Medulla oblongata (tissue), 1 donor: ENCODE data around the gene PNPLA2.

Source experiments
- DNase-seq: peaks from one replicate; pipeline ENCODE4 v3.0.0-alpha.2; 2015; ENCODE audit errors: extremely low spot score

PNPLA2 gene

DNA sequence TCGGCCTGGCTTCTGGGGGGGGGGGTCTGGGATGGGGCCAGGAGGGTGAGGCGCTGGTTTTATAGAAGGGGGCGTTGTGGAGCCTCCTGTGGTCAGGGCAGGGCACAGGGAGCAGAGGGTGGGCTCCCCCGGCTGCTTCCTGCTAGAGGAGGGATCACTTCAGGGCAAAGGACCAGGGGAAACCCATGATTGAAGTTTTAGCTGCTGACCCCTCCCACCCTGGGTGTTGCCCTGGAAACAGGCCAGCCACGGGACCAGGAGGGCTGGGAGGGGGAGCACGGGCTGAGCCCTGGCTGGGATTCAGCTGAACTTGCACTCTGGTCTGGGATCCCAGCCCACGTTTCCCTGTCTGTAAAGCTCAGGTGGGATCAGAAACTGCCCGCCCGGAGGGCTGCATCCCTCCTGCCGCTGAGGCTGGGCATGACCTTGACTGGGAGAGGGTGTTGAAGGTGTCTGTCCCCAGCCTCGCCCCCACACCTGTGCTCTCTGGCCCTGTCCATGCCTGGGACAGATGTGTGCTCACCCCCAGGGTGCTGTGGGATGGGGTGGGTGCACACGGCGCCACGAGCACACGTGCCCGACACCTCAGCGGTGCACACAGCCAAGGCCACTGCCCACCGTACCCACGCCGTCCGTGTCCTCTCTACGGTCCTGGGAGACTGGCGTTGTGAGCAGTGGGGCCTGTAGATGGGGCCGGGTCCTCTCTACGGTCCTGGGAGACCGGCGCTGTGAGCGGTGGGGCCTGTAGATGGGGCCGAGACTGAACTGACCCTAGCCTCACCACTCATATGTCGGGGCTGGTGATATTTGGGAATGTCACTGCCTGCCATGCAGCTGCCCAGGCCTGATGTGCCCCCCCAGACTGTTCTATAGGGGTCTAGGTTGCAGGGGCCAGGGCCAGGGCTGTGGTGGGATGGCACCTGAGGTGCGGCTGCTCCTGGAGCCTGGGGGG lies 26.3 kb downstream of the PNPLA2 start:
- DNase-seq, result peak; percentile 68

DNA sequence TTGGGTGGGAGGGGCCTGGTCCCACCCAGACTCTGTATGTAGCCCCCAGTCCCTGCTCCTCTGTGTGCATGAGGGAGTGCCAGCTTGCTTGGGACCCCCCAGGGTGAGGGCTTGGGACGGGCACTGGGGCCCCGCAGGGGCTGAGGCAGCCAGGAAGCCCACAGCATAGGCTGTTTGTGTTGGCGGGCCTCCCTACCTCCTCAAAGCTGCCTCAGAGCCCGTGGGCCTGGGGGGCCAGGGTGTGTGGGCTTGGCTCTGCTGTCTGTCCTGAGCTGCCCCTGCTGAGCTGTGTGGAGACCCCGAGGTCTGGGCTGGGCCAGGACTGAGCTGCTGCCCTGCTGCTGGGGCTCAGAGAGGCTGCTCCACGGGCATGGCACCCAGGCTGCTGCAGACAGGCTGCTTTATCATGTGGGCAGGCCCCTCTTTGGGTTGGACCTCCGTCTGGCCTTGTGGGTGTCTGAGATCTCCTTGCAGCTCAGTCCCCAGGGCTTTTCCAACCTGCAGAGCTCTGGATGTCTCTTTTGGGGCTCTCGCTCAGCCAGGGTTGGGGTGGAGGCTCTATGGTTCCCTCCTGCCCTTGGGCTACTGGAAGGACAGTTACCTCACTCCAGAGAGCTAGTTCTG lies 27.3 kb downstream of the PNPLA2 start:
- no peak for DNase-seq

GRCh38 chr11:846496-847098 lies 27.9 kb downstream of the PNPLA2 start:
- no peak for DNase-seq

DNA sequence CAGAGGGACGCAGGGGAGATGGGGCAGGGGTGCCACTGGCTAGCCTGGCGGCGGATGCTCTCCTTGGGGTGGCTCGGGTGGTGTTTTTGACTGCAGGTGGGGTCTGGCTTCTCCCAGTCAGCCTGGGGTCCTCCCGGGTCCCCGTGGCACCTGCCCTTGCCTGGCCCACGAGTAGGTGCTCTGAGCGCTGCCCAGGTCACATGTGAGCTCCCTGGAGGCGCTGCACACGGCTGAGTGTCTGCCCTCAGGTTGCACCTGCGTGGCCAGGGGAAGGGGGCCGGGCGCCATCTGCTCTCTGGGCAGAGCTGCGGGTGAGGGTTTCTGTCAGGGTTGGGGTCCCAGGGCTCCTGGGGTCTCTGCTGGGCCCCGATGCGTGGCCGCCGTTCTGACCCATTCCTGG lies 29.2 kb downstream of the PNPLA2 start:
- DNase-seq, result no peak

- peak; percentile 27 for DNase-seq
Measured at GRCh38 chr11:848380-848931, 29.7 kb downstream of the PNPLA2 start.

GRCh38 chr11:849104-849824 lies 30.6 kb downstream of the PNPLA2 start:
- DNase-seq, result no peak

GRCh38 chr11:849951-850774 lies 31.4 kb downstream of the PNPLA2 start:
- DNase-seq, result no peak

GRCh38 chr11:850775-851763 lies 32.4 kb downstream of the PNPLA2 start:
- peak; percentile 53 for DNase-seq

GRCh38 chr11:852762-853161 lies 34.0 kb downstream of the PNPLA2 start:
- DNase-seq, result no peak

DNA sequence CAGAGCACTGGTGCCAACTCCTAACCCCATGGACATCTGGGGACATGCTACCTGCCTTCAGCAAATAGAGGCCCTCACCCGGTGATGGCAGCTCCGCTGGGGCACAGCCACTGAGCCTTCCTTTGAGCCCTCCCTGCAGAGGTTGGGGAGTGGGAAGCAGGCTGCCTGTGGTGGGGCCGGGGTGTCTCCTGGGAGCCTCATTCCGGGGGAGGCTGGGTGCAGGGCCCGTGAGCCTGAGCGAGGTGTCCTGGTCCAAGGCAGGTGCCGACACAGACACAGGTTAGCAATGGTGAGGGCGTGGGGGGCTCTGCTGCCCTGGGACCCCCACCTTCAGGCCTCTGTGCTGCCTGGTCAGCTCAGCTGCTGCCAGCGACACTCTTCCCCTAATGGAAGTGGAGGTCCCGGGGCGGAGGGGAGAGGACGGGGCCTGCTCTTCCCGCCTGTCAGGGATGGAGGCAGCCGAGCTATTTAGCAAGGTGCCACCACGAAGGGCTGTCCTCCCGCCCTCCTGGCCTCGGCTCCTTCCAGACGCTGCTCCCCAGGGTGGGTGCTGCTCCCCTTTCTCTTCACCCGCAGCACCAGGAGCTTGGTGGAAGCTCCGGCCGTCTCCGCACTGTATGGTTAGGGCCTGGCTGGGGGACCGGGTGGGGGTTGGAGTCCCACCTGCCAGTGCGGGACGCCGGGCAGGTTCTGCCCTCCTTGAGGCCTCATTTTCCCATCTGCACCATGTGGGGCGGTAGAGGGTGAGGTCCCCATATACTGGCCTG lies 35.2 kb downstream of the PNPLA2 start:
- DNase-seq, result no peak

DNA sequence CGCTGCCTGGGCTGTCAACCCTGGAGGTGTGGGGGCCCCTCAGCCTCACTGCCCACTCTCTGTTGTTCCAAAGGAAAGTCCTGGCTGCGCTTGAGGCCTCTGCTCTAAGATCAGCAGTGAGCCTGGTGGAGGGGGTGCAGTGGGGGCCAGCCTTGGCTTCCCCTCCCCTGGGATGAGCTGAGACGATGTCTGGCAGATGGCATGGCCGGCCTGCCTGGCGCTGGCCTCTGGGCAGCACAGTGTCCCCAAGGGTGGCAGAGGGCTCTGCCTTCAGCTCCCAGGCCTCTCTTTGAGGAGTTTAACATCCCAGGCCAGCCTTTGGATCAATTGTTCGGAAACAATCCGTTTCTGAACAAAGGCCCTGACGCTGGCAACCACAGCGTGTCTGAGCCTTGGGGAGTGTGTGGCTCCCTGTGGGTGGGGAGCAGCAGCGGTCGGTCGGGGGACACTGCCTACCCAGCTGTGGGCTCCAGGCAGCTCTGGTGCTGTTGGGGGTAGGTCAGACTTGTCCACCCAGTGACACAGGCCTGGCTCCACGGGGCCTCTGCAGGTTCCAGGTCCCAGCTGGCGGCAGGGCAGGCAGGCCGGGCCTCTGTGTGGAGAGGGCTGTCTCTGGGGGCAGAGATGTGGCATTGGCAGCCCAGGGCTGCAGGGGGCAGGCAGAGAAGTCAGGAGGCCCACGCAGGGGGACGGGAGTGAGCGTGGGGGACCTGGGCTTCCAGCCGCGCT lies 36.1 kb downstream of the PNPLA2 start:
- DNase-seq, result no peak

DNA sequence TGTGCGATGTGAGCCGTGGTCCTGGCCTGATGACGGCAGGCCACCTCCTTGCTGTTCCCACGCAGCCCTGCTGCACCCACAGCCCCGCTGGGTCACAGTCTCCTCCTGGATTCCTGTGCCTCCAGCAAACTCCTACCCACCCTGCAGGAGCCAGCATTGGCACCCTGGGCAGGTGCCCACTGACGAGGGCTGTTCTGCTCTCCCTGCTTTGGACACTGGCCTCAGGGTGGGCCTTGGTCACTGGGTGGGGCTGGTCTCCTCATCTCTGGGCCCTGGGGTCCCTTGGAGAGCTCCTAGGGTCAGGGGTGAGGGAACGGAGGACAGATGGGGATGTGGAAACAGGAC lies 36.6 kb downstream of the PNPLA2 start:
- no peak for DNase-seq

GRCh38 chr11:855796-856195 lies 37.1 kb downstream of the PNPLA2 start:
- DNase-seq, result no peak

DNA sequence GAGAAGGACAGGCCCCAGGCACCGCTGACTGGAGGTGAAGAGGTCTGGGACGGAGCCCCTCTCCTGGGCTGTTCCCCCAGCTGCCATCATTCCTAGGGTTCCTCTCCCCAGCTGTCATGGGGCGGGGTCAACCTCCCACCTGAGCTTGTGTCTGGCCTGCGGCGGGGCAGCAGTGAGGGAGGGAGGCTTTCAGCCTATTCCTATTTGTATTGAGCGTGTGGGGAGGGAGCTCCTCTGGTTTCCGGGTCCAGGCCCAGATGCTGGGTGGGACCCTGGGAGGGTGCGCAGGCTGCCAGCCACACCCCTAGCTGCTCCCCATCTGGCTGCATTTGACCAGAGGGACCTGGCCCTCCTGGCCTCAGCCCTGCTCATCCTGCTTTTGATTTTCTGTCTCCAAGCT lies 37.7 kb downstream of the PNPLA2 start:
- no peak for DNase-seq

DNA sequence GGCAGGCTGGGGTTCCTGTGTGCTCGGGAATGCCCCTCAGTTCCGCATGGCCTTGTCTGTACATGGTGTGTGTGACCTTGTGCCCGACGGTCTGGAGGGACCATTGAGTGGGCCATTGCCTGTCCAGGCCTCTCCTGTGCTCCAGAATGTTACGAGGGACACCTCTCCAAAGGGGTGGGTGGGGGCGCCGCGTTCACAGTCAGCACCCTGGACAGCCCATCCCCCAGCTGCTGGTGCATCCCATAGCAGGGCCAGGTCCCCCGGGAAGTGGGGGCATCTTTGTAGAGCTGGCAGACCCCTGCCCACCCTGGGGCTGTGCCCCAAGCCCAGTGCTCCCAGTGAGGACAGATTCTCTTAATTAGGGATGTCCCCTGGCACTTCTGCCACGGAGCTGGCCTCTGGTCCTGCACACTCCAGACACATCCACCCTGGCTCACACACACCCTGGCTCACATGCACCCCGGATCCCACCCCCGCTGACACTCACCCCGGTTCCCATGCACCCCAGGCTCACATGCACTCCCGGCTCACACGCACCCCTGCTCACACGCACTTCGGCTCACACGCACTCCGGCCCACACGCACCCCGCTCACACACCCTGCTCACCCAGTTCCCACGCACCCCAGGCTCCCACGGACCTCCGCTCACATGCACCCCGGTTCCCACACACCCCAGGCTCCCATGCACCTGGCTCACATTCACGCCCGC lies 39.5 kb downstream of the PNPLA2 start:
- no peak for DNase-seq

DNA sequence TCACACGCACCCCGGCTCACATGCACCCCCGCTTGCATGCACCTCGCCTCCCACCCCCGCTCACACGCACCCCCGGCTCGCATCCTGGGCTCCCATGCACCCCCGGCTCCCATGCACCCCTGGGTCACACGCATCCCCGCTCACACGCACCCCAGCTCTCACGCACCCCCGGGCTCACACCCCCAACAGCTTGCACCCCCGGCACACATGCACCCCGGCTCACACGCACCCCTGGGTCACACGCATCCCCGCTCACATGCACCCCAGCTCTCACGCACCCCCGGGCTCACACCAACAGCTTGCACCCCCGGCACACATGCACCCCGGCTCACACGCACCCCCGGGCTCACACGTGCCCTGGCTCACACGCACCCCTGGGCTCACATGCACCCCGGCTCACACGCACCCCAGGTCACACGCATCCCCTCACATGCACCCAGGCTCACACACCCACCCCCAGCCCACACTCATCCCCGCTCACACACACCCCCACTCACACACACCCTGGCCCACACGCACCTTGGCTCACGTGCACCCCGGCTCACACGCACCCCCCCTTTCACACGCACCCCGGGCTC lies 40.1 kb downstream of the PNPLA2 start:
- no peak for DNase-seq

GRCh38 chr11:859394-860131 lies 40.8 kb downstream of the PNPLA2 start:
- peak; percentile 77 for DNase-seq
